Stomach (tissue), 19 donors: ENCODE data around the gene LRCH1. TPM values are rescaled to one million over a fixed set of nuclear protein-coding genes. Genes with fewer than 3 reads are reported as not detected.

Source experiments
- DNase-seq, 2 donors: peaks; one replicate each; pipeline versions ENCODE4 v3.0.0 to v3.0.0-alpha.2; 2013 to 2019
- H3K27ac ChIP-seq, 5 donors: fragments of 200-600 bp in 4 of 5; sonication (generic) in 4 of 5; one replicate each; pipeline ENCODE4 v1.5.1; 2013 to 2019; ENCODE audit warnings: mild to moderate bottlenecking in 1 of 5, moderate library complexity in 1 of 5
- H3K27me3 ChIP-seq, 3 donors: fragments of 200-600 bp; sonication (generic); one replicate each; pipeline ENCODE4 v1.5.1; 2017 to 2019; ENCODE audit warnings: mixed run types in 1 of 3
- H3K36me3 ChIP-seq, 4 donors: fragments of 200-600 bp; sonication (generic); 1 replicate in 3 of 4; 2 replicates in 1 of 4; pipeline ENCODE4 v1.5.1; 2016 to 2019
- H3K4me1 ChIP-seq, 4 donors: fragments of 200-600 bp; sonication (generic); one replicate each; pipeline ENCODE4 v1.5.1; 2016 to 2019
- H3K4me3 ChIP-seq, 4 donors: fragments of 200-600 bp; sonication (generic) in 3 of 4; one replicate each; pipeline ENCODE4 v1.5.1; 2016 to 2019; ENCODE audit warnings: mild to moderate bottlenecking in 1 of 4
- H3K9me3 ChIP-seq, 4 donors: fragments of 200-600 bp; sonication (generic); one replicate each; pipeline ENCODE4 v1.5.1; 2016 to 2019
- CTCF ChIP-seq, 7 experiments: fragments of 450-650 bp in 4 of 7; fragments of 200-600 bp in 3 of 7; sonication (generic) in 3 of 7; IDR thresholded peaks; one replicate each; pipeline ENCODE4 v1.5.1; 2016 to 2019; ENCODE audit warnings: antibody characterized with exemption in 7 of 7, control low read depth in 2 of 7, mild to moderate bottlenecking in 1 of 7
- EP300 ChIP-seq: sonication (generic); formaldehyde crosslinking; IDR thresholded peaks from one replicate; pipeline ENCODE4 v1.6.1; 2017; ENCODE audit warnings: antibody characterized with exemption
- POLR2A ChIP-seq, 4 donors: fragments of 450-650 bp; IDR thresholded peaks; one replicate each; pipeline ENCODE4 v1.6.1; 2016; ENCODE audit warnings: antibody characterized with exemption in 4 of 4, control low read depth in 2 of 4, mild to moderate bottlenecking in 1 of 4, moderate library complexity in 1 of 4
- POLR2AphosphoS5 ChIP-seq, 3 donors: sonication (generic); formaldehyde crosslinking; IDR thresholded peaks; one replicate each; pipeline ENCODE4 v1.6.1; 2016; ENCODE audit warnings: antibody characterized with exemption in 3 of 3
- WGBS, 5 donors: extraction: QIAGEN DNeasy Blood & Tissue Kit in 3 of 5; methylation state at CpG; one replicate each; pipeline versions ENCODE4 v1.1.5 to v1.1.7; 2013 to 2018; 5-methylcytosine and 5-hydroxymethylcytosine counted together
- intact Hi-C: fragments of 100-400 bp; cut with DNase I; formaldehyde crosslinking; loops from one replicate; pipeline ENCODE4 v1.15.1; 2023; ENCODE audit warnings: low total_unique reads
- long read RNA-seq, 10 donors: transcript quantifications; one replicate each; lab custom pipeline, GENCODE V29; 2026
- polyA plus RNA-seq, 3 donors: library from polyadenylated mRNA; stranded (reverse); fragments of 200-250 nt; gene quantifications; one replicate each; pipeline ENCODE4 v1.2.3, GENCODE V29; 2013
- total RNA-seq, 5 donors: library from RNA; depleted of rRNA; stranded (reverse); fragments of >200 nt; gene quantifications; one replicate each; pipeline versions ENCODE4 v1.1.0 to v1.2.3, GENCODE V29; 2014 to 2016
- donor health status: healthy with polysubstance abuse.
- donor health status: Bipolar disorder and iron deficiency.
- donor health status: healthy.

The LRCH1 gene, protein sequence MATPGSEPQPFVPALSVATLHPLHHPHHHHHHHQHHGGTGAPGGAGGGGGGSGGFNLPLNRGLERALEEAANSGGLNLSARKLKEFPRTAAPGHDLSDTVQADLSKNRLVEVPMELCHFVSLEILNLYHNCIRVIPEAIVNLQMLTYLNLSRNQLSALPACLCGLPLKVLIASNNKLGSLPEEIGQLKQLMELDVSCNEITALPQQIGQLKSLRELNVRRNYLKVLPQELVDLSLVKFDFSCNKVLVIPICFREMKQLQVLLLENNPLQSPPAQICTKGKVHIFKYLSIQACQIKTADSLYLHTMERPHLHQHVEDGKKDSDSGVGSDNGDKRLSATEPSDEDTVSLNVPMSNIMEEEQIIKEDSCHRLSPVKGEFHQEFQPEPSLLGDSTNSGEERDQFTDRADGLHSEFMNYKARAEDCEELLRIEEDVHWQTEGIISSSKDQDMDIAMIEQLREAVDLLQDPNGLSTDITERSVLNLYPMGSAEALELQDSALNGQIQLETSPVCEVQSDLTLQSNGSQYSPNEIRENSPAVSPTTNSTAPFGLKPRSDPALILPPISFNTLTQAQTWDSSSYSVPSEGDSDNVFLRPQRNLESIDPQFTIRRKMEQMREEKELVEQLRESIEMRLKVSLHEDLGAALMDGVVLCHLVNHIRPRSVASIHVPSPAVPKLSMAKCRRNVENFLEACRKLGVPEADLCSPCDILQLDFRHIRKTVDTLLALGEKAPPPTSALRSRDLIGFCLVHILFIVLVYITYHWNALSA
- total RNA-seq = 10 to 100 TPM; 14.2 to 70.6 (median 50.9) TPM
- 1 to 10 TPM; 5.4 to 8.4 (median 7.5) TPM for polyA plus RNA-seq
- long read RNA-seq, donor 1, full-length matches to known transcripts = 2 of 2 reads
- long read RNA-seq, donor 1, partial matches to known transcripts = 0 of 2 reads
- long read RNA-seq, donor 1, other reads (novel, unspliced or antisense) = 0 of 2 reads
- long read RNA-seq, donor 2, full-length matches to known transcripts = 1 of 1 reads
- long read RNA-seq, donor 2, partial matches to known transcripts = 0 of 1 reads
- long read RNA-seq, donor 2, other reads (novel, unspliced or antisense) = 0 of 1 reads
- long read RNA-seq, donor 3, full-length matches to known transcripts = 1 of 1 reads
- long read RNA-seq, donor 3, partial matches to known transcripts = 0 of 1 reads
- long read RNA-seq, donor 3, other reads (novel, unspliced or antisense) = 0 of 1 reads
- long read RNA-seq, donor 4 = 0 reads
- long read RNA-seq, donor 5, full-length matches to known transcripts = 1 of 1 reads
- long read RNA-seq, donor 5, partial matches to known transcripts = 0 of 1 reads
- long read RNA-seq, donor 5, other reads (novel, unspliced or antisense) = 0 of 1 reads
- long read RNA-seq, donor 6, full-length matches to known transcripts = 2 of 2 reads
- long read RNA-seq, donor 6, partial matches to known transcripts = 0 of 2 reads
- long read RNA-seq, donor 6, other reads (novel, unspliced or antisense) = 0 of 2 reads
- long read RNA-seq, donor 7, partial matches to known transcripts = 0 of 1 reads
- long read RNA-seq, donor 7, other reads (novel, unspliced or antisense) = 0 of 1 reads
- long read RNA-seq, donor 8, full-length matches to known transcripts = 2 of 2 reads
- long read RNA-seq, donor 8, partial matches to known transcripts = 0 of 2 reads
- long read RNA-seq, donor 8, other reads (novel, unspliced or antisense) = 0 of 2 reads
- long read RNA-seq, donor 9, partial matches to known transcripts = 14 of 14 reads
- long read RNA-seq, donor 9, other reads (novel, unspliced or antisense) = 0 of 14 reads
- long read RNA-seq, donor 10 = 0 reads

DNA sequence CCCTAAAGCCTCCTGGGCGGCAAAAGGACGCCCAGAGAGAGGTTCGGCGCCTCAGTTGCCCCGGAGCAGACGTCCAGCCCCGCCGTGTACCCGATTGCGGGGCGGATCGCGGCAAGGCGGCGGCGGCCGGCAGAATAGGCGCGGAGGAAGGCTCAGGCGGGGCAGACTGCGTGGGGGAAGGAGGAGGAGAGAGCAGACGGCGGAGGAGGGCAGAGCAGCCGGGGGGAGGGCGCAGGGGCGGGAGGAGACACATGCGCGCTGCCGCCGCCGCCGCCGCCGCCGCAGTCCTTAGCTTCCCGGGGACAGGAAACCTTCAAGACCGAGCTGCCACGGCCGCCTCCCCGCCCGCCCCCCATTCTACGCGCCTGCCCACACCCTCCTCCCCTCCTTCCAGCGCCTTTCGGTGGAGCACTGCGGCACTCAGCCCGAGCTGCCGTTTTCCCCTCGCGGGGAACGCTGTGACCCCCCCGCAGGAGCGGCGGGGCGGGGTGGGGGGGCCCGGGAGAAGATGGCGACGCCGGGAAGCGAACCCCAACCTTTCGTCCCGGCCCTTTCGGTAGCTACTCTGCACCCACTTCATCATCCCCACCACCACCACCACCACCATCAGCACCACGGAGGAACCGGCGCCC, at the start of gene LRCH1:
Gene LRCH1, plus strand, starts transcription at position 282 of the 632 bp plus-strand sequence. Its CDS starts 227 bp downstream, at position 509.
- DNase-seq = peak; percentile 90 to 97
- Histone ChIP-seq H3K27ac (peak within 1 kb of the TSS; percentile 85 to 95 (median 95)), H3K9me3 (no peaks in the 10 kb centered on the region), H3K27me3 (no peaks in the 10 kb centered on the region), H3K36me3 (no peaks in the 10 kb centered on the region), H3K4me1 (peaks cover 11 to 52% (median 32%) of the 10 kb centered on the region in 4 donors), H3K4me3 (peak within 1 kb of the TSS; percentile 90 to 96 (median 94))
- TF ChIP-seq EP300 = no peak
- TF ChIP-seq CTCF (IDR thresholded peaks at IDR 0.05) = no peak
- TF ChIP-seq POLR2AphosphoS5 (IDR thresholded peaks at IDR 0.05) = peak in 1 of 3 donors; percentile 64
- intact Hi-C loops = loop anchor here (10.0 kb wide), 1 partner anchor 52 kb away; no protein-coding TSS in a partner anchor
- WGBS, 5 donors = 0 to 2% (median 0%) methylated on average over 26 to 64 of the region's 66 CpGs

DNA sequence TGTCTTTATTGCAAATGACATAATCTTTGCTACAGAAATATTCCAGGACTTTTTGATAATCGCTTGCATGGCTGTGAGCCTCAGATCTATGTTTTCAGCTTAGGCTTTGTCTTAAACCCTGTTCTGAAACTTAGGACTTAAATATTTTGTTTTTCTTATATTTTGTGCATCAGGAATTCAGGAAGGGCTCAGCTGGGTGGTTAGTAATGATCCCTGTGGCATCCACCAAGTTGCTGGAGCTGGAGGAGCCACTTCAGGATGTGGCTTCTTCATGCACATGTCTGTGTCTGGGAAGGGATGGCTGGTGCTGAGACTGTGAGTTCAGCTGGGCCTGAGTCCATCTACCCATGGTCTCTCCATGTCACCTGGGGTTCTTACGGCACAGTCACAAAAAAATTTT, 48.9 kb upstream of the LRCH1 start:
- Histone ChIP-seq H3K9me3 (no peaks in the 10 kb centered on the region), H3K4me3 (no peak overlapping the region), H3K27ac (no peak overlapping the region), H3K4me1 (no peaks in the 10 kb centered on the region), H3K27me3 (no peaks in the 10 kb centered on the region), H3K36me3 (no peaks in the 10 kb centered on the region)
- intact Hi-C loops = no loop called here
- TF ChIP-seq POLR2A (IDR thresholded peaks at IDR 0.05) (no peak), EP300 (no peak), CTCF (IDR thresholded peaks at IDR 0.05) (no peak), POLR2AphosphoS5 (IDR thresholded peaks at IDR 0.05) (no peak)
- DNase-seq = no peak
- WGBS, 5 donors = 71 to 100% (median 95%) methylated on average over 2 of the region's 2 CpGs

GRCh38 chr13:46507981-46508380, 45.0 kb upstream of the LRCH1 start:
- no peak for TF ChIP-seq EP300
- no peak for TF ChIP-seq CTCF (IDR thresholded peaks at IDR 0.05)
- TF ChIP-seq POLR2AphosphoS5 (IDR thresholded peaks at IDR 0.05) = no peak
- no peak for TF ChIP-seq POLR2A (IDR thresholded peaks at IDR 0.05)
- Histone ChIP-seq H3K9me3 (no peaks in the 10 kb centered on the region), H3K4me1 (no peaks in the 10 kb centered on the region), H3K36me3 (no peaks in the 10 kb centered on the region), H3K4me3 (no peak overlapping the region), H3K27ac (no peak overlapping the region), H3K27me3 (no peaks in the 10 kb centered on the region)
- intact Hi-C loops = no loop called here
- WGBS, 5 donors = 48 to 79% (median 62%) methylated on average over 1 of the region's 1 CpG
- no peak for DNase-seq
